ENCODE measurements around the gene CLCA1.

Gene CLCA1

GRCh38 chr1:86505564-86505902, 36.8 kb downstream of the CLCA1 start:
- no peak for ATAC-seq
- Mint-ChIP-seq H3K4me1 (peaks cover 8% of the 10 kb centered on the region), H3K9me3 (no peaks in the 10 kb centered on the region), H3K4me3 (no peak overlapping the region), H3K36me3 (no peaks in the 10 kb centered on the region), H3K27ac (no peak overlapping the region)
- no peak for DNase-seq (ENCODE audit: low spot score in 2 of 2)

DNA sequence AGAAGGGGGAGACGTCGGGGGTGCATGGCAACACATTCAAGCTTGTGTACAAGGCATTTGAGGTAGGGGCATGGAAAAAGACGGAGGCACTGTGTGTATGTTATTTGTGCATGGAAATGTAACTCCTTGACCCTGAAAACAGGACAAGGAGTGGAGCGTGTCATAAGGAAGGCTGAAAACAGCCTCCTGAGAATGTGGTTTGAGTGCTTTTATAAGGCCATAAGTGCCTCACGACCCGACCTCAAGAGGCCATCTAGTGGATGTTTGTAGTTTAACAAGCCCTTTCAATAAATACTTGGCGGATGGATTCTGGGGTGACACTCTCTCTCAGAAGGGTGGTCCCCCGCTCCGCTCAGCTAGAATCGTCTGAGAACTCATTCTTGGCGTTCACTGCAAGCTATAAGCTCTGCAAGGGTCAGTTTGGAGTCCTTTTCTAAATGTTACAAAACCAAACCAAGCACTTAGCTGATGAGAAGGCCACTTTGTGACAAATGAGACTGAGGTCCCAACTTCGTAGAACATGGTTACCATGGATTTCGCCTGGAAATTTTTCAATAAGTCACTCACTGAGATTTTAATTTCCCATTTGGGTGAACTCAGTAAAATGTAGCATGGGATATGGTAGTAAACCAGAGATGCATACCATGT, 39.3 kb downstream of the CLCA1 start:
- no peak for DNase-seq (ENCODE audit: low spot score in 2 of 2)
- ATAC-seq = no peak
- no peak overlapping the region for H3K27ac Mint-ChIP-seq

GRCh38 chr1:86508583-86508969, 39.8 kb downstream of the CLCA1 start:
- Mint-ChIP-seq H3K4me1 (no peaks in the 10 kb centered on the region), H3K9me3 (no peaks in the 10 kb centered on the region), H3K4me3 (no peak overlapping the region), H3K36me3 (no peaks in the 10 kb centered on the region), H3K27ac (no peak overlapping the region)
- ATAC-seq = no peak
- no peak for DNase-seq (ENCODE audit: low spot score in 2 of 2)

More for the DNA sequence above, 39.3 kb downstream of the CLCA1 start:
- Mint-ChIP-seq H3K4me1 (no peaks in the 10 kb centered on the region), H3K36me3 (no peaks in the 10 kb centered on the region), H3K4me3 (no peak overlapping the region), H3K9me3 (no peaks in the 10 kb centered on the region)

GRCh38 chr1:86515597-86515996, 46.9 kb downstream of the CLCA1 start:
- Mint-ChIP-seq H3K4me1 (no peaks in the 10 kb centered on the region), H3K36me3 (no peaks in the 10 kb centered on the region), H3K27ac (no peak overlapping the region), H3K4me3 (no peak overlapping the region), H3K9me3 (no peaks in the 10 kb centered on the region)
- no peak for DNase-seq (ENCODE audit: low spot score in 2 of 2)
- ATAC-seq = no peak

DNA sequence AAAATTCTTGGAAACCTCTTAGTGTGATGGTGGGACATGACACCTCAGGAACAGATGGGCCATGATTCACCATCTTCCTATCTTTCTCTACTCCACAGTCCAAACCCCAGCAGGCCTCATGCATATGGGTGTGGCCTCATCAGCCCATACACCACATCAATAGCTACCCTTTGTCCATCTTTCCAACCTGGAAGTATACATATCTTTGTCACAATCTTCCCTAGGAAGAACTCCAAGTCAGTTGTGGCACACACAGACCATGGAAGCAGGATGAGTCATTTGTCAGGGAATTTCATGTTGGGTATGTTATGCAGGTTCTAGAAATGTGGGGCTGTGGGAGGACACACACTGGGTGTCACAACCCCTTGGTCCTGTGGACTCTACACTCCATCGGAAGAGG, 47.6 kb downstream of the CLCA1 start:
- Mint-ChIP-seq H3K36me3 (no peaks in the 10 kb centered on the region), H3K27ac (no peak overlapping the region), H3K4me3 (no peak overlapping the region), H3K9me3 (no peaks in the 10 kb centered on the region), H3K4me1 (no peaks in the 10 kb centered on the region)
- DNase-seq (ENCODE audit: low spot score in 2 of 2) (no peak), ATAC-seq (no peak)

DNA sequence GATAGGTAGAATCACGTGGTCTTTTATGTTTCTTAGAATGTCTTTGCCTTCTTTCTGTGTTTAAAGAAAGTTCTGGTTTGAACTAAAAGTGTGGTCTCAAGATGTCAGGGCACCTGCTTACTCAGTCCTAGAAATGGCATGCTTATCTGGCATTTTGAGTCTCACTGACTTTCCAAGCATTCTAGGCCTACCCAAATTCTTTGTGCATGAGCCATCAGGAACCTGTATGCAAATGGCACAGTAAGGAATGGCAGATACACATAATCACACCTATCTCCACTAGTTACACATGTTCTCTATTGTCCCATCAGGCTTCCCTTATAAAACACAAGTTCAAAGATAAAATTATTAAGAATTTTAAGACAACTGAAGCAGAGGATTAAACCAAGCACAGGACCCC, 48.6 kb downstream of the CLCA1 start:
- H3K9me3 Mint-ChIP-seq = no peaks in the 10 kb centered on the region
- no peak overlapping the region for H3K27ac Mint-ChIP-seq
- ATAC-seq (no peak), DNase-seq (ENCODE audit: low spot score in 2 of 2) (no peak)
- no peaks in the 10 kb centered on the region for H3K4me1 Mint-ChIP-seq
- H3K4me3 Mint-ChIP-seq = no peak overlapping the region
- H3K36me3 Mint-ChIP-seq = no peaks in the 10 kb centered on the region

DNA sequence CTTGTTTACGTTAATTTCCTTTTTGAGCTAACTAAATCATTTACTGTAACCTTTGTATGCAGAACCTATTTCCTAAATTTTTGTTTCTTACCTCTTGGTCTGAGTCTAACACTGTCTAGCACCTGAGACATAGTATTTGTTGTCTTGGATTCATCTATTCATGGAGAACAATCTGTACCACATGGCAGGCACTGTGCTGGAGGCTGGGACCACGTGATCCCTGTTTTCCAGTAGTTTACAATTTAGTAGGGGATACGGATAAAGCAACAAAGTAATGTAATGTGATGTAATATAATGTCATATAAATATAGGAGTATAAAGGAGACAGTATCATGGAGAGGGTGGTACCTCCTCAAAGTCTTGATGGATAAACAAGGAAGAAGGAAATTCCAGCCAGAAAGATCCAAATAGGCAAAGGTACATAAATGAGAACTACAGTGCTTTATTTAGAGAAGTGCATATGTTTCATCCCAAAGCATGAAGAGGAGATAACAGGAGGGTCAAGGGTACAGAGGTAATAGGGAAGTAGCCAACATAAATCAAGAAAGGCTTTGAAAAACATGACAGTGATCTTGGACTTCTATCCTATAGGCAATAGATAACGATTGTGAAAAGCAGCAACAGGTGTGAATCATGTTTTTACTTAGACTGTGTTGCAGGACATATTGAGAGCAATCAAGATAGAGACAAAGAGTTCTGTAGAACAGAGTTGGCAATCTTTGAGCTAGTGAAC, 52.2 kb downstream of the CLCA1 start:
- no peak for DNase-seq (ENCODE audit: low spot score in 2 of 2)
- H3K27ac Mint-ChIP-seq = no peak overlapping the region
- H3K4me1 Mint-ChIP-seq = no peaks in the 10 kb centered on the region
- no peaks in the 10 kb centered on the region for H3K36me3 Mint-ChIP-seq
- ATAC-seq = no peak
- no peak overlapping the region for H3K4me3 Mint-ChIP-seq
- no peaks in the 10 kb centered on the region for H3K9me3 Mint-ChIP-seq

GRCh38 chr1:86521522-86521891, 52.8 kb downstream of the CLCA1 start:
- no peaks in the 10 kb centered on the region for H3K4me1 Mint-ChIP-seq
- DNase-seq (ENCODE audit: low spot score in 2 of 2) (no peak), ATAC-seq (no peak)
- H3K9me3 Mint-ChIP-seq = no peaks in the 10 kb centered on the region
- no peak overlapping the region for H3K27ac Mint-ChIP-seq
- H3K4me3 Mint-ChIP-seq = no peak overlapping the region
- no peaks in the 10 kb centered on the region for H3K36me3 Mint-ChIP-seq

GRCh38 chr1:86522240-86522639, 53.5 kb downstream of the CLCA1 start:
- H3K9me3 Mint-ChIP-seq = no peaks in the 10 kb centered on the region
- no peak overlapping the region for H3K27ac Mint-ChIP-seq
- no peaks in the 10 kb centered on the region for H3K4me1 Mint-ChIP-seq
- no peaks in the 10 kb centered on the region for H3K36me3 Mint-ChIP-seq
- DNase-seq (ENCODE audit: low spot score in 2 of 2) = no peak
- H3K4me3 Mint-ChIP-seq = no peak overlapping the region
- no peak for ATAC-seq

DNA sequence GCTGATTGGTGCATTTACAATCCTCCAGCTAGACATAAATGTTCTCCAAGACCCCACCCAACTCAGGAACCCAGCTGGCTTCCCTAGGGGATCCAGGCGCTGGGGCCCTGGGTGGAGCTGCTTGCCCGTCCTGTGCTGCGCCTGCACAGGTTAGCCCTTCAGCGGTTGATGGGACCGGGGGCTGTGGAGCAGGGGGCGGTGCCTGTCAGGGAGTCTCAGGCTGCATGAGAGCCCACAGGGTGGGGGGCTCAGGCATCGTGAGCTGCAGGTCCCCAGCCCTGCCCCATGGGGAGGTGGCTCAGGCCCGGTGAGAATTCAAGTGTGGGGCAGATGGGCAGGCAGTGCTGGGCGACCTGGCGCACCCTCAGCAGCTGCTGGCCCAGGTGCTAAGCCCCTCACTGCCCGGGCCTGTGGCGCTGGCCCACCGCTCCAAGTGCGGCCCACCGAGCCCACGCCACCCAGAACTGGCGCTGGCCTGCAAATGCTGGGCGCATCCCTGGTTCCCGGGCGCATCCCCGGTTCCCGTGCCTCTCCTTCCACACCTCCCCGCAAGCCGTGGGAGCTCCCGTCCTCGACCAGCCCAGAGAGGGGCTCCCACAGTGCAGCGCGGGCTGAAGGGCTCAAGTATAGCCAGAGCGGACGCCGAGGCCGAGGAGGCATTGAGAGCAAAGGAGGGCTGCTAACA, 55.1 kb downstream of the CLCA1 start:
- no peak for DNase-seq (ENCODE audit: low spot score in 2 of 2)
- no peaks in the 10 kb centered on the region for H3K9me3 Mint-ChIP-seq
- no peak overlapping the region for H3K27ac Mint-ChIP-seq
- ATAC-seq = no peak
- no peaks in the 10 kb centered on the region for H3K36me3 Mint-ChIP-seq
- H3K4me1 Mint-ChIP-seq = no peaks in the 10 kb centered on the region
- H3K4me3 Mint-ChIP-seq = no peak overlapping the region

DNA sequence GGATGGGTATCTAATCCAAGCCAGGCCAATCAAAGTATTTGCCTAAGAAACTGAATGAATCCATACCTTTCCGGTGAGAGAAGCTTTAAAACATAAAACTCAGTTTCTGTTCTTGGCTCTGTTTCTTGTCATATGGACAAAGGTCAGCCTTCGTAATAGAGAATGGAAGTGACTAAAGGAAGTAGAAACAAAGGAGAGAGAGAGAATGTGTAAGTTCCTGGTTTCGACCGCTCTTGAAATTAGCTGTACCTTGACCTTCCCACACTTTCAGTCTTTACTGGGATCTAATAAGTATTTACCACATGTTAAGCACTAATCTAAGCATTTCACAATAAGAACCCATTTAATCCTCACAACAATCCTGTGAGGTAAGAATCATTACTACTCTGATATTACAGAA, 58.6 kb downstream of the CLCA1 start:
- Mint-ChIP-seq H3K27ac (no peak overlapping the region), H3K4me3 (no peak overlapping the region), H3K9me3 (no peaks in the 10 kb centered on the region), H3K4me1 (no peaks in the 10 kb centered on the region), H3K36me3 (no peaks in the 10 kb centered on the region)
- DNase-seq (ENCODE audit: low spot score in 2 of 2) = no peak
- ATAC-seq = no peak

GRCh38 chr1:86530211-86530845, 61.6 kb downstream of the CLCA1 start:
- Mint-ChIP-seq H3K36me3 (no peaks in the 10 kb centered on the region), H3K27ac (no peak overlapping the region), H3K4me1 (no peaks in the 10 kb centered on the region), H3K4me3 (no peak overlapping the region), H3K9me3 (no peaks in the 10 kb centered on the region)
- no peak for DNase-seq (ENCODE audit: low spot score in 2 of 2)
- no peak for ATAC-seq

GRCh38 chr1:86537928-86538695, 69.4 kb downstream of the CLCA1 start:
- no peaks in the 10 kb centered on the region for H3K4me1 Mint-ChIP-seq
- ATAC-seq = no peak
- no peak for DNase-seq (ENCODE audit: low spot score in 2 of 2)
- no peak overlapping the region for H3K27ac Mint-ChIP-seq
- H3K4me3 Mint-ChIP-seq = no peak overlapping the region
- no peaks in the 10 kb centered on the region for H3K9me3 Mint-ChIP-seq
- no peaks in the 10 kb centered on the region for H3K36me3 Mint-ChIP-seq

GRCh38 chr1:86538775-86539174, 70.0 kb downstream of the CLCA1 start:
- no peaks in the 10 kb centered on the region for H3K36me3 Mint-ChIP-seq
- H3K9me3 Mint-ChIP-seq = no peaks in the 10 kb centered on the region
- H3K4me1 Mint-ChIP-seq = no peaks in the 10 kb centered on the region
- H3K27ac Mint-ChIP-seq = no peak overlapping the region
- ATAC-seq (no peak), DNase-seq (ENCODE audit: low spot score in 2 of 2) (no peak)
- H3K4me3 Mint-ChIP-seq = no peak overlapping the region

DNA sequence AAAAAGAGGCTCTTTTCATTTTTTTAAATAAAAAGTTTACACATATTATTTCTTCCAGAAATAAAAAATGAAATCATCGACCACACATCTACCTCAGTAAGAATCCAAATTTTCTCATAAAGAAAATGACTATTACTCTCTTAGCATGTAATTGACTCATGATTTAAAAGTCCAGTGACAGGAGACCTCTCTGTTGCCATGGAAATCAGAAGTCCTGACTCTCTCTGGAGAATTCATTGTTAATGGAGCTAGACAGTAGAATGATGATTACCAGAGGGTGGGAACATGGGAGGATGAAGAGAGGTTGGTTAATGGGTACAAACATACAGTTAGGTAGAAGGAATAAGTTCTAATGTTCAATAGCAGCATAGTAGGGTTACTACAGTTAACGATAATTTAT, 73.1 kb downstream of the CLCA1 start:
- H3K9me3 Mint-ChIP-seq = no peaks in the 10 kb centered on the region
- no peaks in the 10 kb centered on the region for H3K36me3 Mint-ChIP-seq
- ATAC-seq (no peak), DNase-seq (ENCODE audit: low spot score in 2 of 2) (no peak)
- no peak overlapping the region for H3K4me3 Mint-ChIP-seq
- H3K27ac Mint-ChIP-seq = no peak overlapping the region
- H3K4me1 Mint-ChIP-seq = no peaks in the 10 kb centered on the region
